GM23338 (cell line): ENCODE measurements around the gene PPM1H. TPM values are rescaled to one million over a fixed set of nuclear protein-coding genes. Genes with fewer than 3 reads are reported as not detected.

ENCODE experiments used
- CREB1 ChIP-seq: fragments of 250-450 bp; sonication (Bioruptor Pico); IDR thresholded peaks from 2 replicates; pipeline ENCODE4 v1.5.0; 2020; ENCODE audit warnings: low read depth, mild to moderate bottlenecking, moderate library complexity
- EZH2 ChIP-seq: fragments of 200-600 bp; sonication (generic); IDR thresholded peaks from one replicate; pipeline ENCODE4 v1.8.0; 2017; ENCODE audit warnings: antibody characterized with exemption, mild to moderate bottlenecking, low read depth; ENCODE audit not compliant: unreplicated experiment
- EZH2phosphoT487 ChIP-seq: fragments of 200-600 bp; sonication (generic); IDR thresholded peaks from one replicate; pipeline ENCODE4 v1.8.1; 2018; ENCODE audit warnings: antibody characterized with exemption; ENCODE audit not compliant: unreplicated experiment
- NANOG ChIP-seq: IDR thresholded peaks from 2 replicates; pipeline ENCODE4 v1.6.1; 2016; ENCODE audit warnings: antibody characterized with exemption, borderline replicate concordance
- POLR2AphosphoS5 ChIP-seq: IDR thresholded peaks from 2 replicates; pipeline ENCODE4 v1.6.1; 2016; ENCODE audit warnings: antibody characterized with exemption, low read depth
- ZNF114 ChIP-seq: fragments of 250-450 bp; sonication (Bioruptor Pico); IDR thresholded peaks from 2 replicates; pipeline ENCODE4 v1.5.0; 2020; ENCODE audit warnings: mild to moderate bottlenecking, moderate library complexity
- ZNF331 ChIP-seq: fragments of 250-450 bp; sonication (Bioruptor Pico); IDR thresholded peaks from 2 replicates; pipeline ENCODE4 v1.5.0; 2020; ENCODE audit warnings: low read depth, mild to moderate bottlenecking, moderate library complexity
- polyA plus RNA-seq: library from polyadenylated mRNA; unstranded; fragments of >200 nt; fragmentation: Nextera tagmentation; extraction: Ambion mirVana; gene quantifications from 2 replicates; pipeline ENCODE4 v1.2.1, GENCODE V29; 2016
- total RNA-seq: library from RNA; depleted of rRNA; stranded (reverse); fragments of >200 nt; shearing (Covaris generic); gene quantifications from 2 replicates; pipeline ENCODE4 v1.2.3, GENCODE V29; 2014
- TF ChIP-seq, protein P1 (sequence below): fragments of 250-450 bp; sonication (Bioruptor Pico); IDR thresholded peaks from 2 replicates; pipeline ENCODE4 v1.5.0; 2020; ENCODE audit warnings: mild to moderate bottlenecking, moderate library complexity
- TF ChIP-seq, protein P2 (sequence below), 2 experiments: fragments of 200-600 bp in 1 of 2; sonication (generic) in 1 of 2; conservative IDR thresholded peaks; 2 replicates each; pipeline versions ENCODE4 v1.5.1 to v1.6.1; 2016 to 2017; ENCODE audit warnings: antibody characterized with exemption in 2 of 2, low read depth in 2 of 2, mild to moderate bottlenecking in 2 of 2, moderate library complexity in 1 of 2
- TF ChIP-seq, protein P3 (sequence below): IDR thresholded peaks from one replicate; pipeline ENCODE4 v1.6.1; 2018; ENCODE audit warnings: antibody characterized with exemption; ENCODE audit not compliant: unreplicated experiment

Gene PPM1H
- total and polyA plus RNA-seq, 2 experiments from 2014 or later = 11.4 to 41.2 TPM

DNA sequence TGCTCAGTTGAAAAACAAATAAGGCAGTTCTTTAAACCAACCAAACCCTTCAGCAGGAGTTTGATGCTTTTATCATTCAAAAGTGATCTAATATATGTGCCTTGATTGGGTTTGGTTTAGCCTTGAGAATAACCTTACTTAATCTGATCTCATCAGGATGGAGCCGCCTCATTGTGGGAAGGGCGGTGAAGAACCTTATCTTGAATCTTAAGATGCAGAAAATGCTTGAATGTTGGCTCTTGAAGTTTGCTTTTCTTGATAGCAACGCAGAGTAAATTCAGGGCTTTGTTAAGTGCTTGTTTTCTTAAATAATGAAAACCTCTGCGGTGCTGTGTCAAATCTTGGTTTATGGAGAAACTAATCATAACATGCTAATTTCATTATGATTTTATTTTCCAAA lies 330.1 kb downstream of the PPM1H start (continued):
- TF ChIP-seq, protein P1, sequence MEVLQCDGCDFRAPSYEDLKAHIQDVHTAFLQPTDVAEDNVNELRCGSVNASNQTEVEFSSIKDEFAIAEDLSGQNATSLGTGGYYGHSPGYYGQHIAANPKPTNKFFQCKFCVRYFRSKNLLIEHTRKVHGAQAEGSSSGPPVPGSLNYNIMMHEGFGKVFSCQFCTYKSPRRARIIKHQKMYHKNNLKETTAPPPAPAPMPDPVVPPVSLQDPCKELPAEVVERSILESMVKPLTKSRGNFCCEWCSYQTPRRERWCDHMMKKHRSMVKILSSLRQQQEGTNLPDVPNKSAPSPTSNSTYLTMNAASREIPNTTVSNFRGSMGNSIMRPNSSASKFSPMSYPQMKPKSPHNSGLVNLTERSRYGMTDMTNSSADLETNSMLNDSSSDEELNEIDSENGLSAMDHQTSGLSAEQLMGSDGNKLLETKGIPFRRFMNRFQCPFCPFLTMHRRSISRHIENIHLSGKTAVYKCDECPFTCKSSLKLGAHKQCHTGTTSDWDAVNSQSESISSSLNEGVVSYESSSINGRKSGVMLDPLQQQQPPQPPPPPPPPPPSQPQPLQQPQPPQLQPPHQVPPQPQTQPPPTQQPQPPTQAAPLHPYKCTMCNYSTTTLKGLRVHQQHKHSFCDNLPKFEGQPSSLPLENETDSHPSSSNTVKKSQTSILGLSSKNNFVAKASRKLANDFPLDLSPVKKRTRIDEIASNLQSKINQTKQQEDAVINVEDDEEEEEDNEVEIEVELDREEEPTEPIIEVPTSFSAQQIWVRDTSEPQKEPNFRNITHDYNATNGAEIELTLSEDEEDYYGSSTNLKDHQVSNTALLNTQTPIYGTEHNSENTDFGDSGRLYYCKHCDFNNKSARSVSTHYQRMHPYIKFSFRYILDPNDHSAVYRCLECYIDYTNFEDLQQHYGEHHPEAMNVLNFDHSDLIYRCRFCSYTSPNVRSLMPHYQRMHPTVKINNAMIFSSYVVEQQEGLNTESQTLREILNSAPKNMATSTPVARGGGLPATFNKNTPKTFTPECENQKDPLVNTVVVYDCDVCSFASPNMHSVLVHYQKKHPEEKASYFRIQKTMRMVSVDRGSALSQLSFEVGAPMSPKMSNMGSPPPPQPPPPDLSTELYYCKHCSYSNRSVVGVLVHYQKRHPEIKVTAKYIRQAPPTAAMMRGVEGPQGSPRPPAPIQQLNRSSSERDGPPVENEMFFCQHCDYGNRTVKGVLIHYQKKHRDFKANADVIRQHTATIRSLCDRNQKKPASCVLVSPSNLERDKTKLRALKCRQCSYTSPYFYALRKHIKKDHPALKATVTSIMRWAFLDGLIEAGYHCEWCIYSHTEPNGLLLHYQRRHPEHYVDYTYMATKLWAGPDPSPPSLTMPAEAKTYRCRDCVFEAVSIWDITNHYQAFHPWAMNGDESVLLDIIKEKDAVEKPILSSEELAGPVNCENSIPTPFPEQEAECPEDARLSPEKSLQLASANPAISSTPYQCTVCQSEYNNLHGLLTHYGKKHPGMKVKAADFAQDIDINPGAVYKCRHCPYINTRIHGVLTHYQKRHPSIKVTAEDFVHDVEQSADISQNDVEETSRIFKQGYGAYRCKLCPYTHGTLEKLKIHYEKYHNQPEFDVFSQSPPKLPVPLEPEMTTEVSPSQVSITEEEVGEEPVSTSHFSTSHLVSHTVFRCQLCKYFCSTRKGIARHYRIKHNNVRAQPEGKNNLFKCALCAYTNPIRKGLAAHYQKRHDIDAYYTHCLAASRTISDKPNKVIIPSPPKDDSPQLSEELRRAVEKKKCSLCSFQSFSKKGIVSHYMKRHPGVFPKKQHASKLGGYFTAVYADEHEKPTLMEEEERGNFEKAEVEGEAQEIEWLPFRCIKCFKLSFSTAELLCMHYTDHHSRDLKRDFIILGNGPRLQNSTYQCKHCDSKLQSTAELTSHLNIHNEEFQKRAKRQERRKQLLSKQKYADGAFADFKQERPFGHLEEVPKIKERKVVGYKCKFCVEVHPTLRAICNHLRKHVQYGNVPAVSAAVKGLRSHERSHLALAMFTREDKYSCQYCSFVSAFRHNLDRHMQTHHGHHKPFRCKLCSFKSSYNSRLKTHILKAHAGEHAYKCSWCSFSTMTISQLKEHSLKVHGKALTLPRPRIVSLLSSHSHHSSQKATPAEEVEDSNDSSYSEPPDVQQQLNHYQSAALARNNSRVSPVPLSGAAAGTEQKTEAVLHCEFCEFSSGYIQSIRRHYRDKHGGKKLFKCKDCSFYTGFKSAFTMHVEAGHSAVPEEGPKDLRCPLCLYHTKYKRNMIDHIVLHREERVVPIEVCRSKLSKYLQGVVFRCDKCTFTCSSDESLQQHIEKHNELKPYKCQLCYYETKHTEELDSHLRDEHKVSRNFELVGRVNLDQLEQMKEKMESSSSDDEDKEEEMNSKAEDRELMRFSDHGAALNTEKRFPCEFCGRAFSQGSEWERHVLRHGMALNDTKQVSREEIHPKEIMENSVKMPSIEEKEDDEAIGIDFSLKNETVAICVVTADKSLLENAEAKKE (CRISPR knock-in tag) = no peak
- no peak for TF ChIP-seq ZNF331 (CRISPR knock-in tag)
- no peak for TF ChIP-seq POLR2AphosphoS5
- TF ChIP-seq NANOG = no peak
- no peak for TF ChIP-seq EZH2phosphoT487
- TF ChIP-seq, protein P2, sequence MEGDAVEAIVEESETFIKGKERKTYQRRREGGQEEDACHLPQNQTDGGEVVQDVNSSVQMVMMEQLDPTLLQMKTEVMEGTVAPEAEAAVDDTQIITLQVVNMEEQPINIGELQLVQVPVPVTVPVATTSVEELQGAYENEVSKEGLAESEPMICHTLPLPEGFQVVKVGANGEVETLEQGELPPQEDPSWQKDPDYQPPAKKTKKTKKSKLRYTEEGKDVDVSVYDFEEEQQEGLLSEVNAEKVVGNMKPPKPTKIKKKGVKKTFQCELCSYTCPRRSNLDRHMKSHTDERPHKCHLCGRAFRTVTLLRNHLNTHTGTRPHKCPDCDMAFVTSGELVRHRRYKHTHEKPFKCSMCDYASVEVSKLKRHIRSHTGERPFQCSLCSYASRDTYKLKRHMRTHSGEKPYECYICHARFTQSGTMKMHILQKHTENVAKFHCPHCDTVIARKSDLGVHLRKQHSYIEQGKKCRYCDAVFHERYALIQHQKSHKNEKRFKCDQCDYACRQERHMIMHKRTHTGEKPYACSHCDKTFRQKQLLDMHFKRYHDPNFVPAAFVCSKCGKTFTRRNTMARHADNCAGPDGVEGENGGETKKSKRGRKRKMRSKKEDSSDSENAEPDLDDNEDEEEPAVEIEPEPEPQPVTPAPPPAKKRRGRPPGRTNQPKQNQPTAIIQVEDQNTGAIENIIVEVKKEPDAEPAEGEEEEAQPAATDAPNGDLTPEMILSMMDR (conservative IDR thresholded peaks at IDR 0.05; ENCODE audit: low read depth in 2 of 2) = no peak
- TF ChIP-seq, protein P3, sequence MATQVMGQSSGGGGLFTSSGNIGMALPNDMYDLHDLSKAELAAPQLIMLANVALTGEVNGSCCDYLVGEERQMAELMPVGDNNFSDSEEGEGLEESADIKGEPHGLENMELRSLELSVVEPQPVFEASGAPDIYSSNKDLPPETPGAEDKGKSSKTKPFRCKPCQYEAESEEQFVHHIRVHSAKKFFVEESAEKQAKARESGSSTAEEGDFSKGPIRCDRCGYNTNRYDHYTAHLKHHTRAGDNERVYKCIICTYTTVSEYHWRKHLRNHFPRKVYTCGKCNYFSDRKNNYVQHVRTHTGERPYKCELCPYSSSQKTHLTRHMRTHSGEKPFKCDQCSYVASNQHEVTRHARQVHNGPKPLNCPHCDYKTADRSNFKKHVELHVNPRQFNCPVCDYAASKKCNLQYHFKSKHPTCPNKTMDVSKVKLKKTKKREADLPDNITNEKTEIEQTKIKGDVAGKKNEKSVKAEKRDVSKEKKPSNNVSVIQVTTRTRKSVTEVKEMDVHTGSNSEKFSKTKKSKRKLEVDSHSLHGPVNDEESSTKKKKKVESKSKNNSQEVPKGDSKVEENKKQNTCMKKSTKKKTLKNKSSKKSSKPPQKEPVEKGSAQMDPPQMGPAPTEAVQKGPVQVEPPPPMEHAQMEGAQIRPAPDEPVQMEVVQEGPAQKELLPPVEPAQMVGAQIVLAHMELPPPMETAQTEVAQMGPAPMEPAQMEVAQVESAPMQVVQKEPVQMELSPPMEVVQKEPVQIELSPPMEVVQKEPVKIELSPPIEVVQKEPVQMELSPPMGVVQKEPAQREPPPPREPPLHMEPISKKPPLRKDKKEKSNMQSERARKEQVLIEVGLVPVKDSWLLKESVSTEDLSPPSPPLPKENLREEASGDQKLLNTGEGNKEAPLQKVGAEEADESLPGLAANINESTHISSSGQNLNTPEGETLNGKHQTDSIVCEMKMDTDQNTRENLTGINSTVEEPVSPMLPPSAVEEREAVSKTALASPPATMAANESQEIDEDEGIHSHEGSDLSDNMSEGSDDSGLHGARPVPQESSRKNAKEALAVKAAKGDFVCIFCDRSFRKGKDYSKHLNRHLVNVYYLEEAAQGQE = no peak
- no peak for TF ChIP-seq ZNF114 (CRISPR knock-in tag)
- TF ChIP-seq CREB1 (CRISPR knock-in tag) = no peak
- TF ChIP-seq EZH2 = no peak
